Epithelial cell of prostate (primary cell): ENCODE data around the gene ELOVL7.
"Not testable (repeated sequence)": the region's sequence is repeated elsewhere in the genome, so short reads cannot be mapped to it uniquely, and the experiment has no call there.

ENCODE experiments used
- DNase-seq: peaks from one replicate; pipeline ENCODE4 v3.0.0-alpha.2; 2011; ENCODE audit warnings: low read depth, low spot score
- H3K27ac ChIP-seq: fragments of 450-650 bp; 2 replicates; pipeline ENCODE4 v1.5.1; 2017; ENCODE audit warnings: mild to moderate bottlenecking

ELOVL7 gene

DNA sequence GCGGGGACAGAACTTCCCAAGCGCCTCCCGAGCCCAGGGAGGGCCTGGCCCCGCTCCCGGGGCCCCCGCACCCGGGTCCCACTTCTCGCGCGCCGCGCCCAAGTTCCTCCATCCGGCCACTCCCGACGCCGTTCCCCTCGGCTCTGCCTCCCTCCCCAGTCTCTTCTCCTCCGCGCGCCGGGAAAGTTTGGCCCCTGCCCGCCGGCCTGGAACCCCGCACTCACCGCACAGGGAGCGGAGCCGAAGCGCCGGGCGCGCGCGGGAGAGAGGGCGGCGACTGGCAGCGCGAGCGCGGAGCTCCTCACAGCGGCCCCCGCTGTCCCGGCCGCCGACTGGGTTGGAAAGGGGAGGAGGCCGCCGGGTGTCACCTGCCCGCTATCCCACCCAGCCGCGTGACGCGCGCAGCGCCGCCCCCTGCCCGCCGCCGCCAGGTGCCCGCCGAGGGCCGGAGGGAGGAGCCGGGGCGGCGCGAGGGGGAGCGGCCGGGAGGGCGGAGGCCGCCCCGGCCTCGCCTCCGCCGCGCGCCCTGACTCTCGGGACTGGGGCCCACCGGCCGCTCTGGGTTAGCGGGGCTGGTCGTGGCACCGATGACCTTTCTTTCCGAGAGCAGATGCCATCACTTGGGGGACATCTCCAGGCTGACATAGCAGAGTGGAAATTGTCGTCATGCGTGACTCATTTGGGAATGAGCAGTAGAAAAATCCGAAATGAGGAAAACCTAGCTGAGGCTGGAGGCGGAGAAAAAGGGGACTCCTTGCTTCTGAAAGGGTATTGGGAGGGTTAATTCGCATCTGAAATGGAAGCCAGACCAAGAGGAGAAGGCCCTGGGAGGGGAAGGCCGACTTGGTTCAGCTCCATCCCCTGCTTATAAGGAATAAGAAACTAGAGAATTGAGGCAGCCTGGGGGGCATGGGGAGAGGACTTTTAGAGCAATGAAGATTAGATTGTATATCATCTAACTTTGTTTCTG lies at the start of gene ELOVL7:
TSS of gene ELOVL7 (minus strand) at position 334 of the 970 bp plus-strand sequence. CDS start 56,872 bp downstream, outside the sequence.
- peak within 1 kb of the TSS; percentile 49 for H3K27ac ChIP-seq
- peak; percentile 39 for DNase-seq

DNA sequence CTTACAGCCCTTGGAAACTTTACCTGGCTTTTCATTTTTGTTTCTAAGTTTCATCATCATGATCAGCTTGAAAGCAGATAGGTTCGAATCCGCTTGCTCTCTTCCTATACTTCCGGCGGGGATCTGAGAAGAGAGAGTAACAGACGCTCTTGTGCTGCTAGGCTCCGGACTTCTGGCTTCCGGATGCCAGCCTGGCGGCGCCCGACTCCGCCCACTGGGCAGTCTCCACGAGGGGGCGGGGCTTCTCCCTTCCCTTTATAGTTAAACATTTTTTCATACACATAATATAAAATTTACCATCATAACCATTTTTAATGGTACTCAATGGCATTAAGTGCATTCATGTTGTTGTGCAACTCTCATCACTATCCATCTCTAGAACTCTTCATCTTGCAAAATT lies 49.5 kb upstream of the ELOVL7 start:
- DNase-seq, result no peak
- no peak overlapping the region for H3K27ac ChIP-seq

DNA sequence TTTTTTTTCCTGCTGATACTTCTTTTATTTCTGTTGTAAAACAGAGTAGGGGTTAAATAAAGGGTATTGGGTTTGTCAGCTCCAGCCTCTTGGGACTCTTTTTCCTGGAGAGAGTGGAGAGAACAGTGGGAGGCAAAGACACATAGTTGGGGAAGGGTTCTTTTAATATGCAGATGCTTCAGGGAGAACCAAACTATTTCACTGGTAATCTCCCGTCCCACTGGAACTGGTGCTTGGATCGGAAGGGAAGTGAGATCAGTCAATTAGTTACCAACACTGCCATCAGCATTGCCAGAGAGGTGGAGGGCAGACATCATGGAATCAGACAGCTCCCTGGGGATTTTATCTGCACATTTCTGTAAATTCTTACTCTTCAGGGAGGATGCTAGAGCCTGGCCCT lies 47.6 kb upstream of the ELOVL7 start:
- no peak overlapping the region for H3K27ac ChIP-seq
- no peak for DNase-seq

DNA sequence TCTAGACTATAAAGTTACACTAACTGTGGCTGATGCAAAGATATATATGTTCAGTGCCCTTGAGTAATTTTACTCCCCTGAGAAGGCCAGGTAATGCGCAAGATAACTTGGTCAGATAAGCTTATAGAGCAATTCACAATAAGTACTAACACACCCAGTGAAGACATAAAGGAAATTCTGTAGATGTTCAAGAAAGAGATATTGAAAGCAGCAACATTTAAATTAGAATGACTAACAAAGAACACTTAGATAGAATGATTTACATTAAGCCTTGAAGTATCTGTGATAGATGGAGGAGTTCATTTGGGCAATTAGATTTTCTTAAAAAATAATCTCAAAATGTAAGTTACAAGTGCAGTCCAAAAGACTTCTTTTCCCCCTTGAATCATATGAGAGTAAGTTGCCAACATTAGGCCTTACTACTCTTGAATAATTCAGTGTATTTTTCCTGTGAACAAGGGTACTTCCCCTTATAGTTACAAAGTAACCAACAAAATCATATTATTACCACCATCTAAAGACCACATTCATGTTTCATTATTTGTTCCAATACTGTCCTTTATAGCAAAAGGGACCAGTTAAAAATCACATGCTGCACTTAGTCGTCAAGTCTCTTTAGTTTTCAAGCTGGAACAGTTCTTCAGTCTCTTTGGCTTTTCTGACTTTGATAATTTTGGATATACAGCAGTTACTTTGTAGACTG lies 44.4 kb upstream of the ELOVL7 start:
- no peak overlapping the region for H3K27ac ChIP-seq
- no peak for DNase-seq

DNA sequence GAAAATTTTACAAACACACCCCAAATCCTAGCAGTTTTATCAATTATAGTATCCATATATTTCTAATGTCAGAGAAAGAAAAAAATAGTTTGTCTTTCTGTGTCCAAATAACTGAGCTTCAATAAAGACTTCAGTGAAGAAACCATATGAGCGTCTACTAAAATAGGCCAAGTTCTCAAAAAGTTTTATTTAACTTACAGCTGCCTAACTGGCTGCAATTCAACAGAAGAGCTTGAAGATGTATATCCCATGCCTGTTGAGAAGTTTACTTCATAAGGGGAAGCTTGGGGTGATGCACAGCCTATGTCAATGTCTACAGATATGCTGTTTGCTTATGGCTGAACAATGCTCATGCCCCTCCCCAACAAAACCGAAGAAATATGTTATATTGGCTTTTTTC lies 43.7 kb upstream of the ELOVL7 start:
- H3K27ac ChIP-seq, result no peak overlapping the region
- no peak for DNase-seq

DNA sequence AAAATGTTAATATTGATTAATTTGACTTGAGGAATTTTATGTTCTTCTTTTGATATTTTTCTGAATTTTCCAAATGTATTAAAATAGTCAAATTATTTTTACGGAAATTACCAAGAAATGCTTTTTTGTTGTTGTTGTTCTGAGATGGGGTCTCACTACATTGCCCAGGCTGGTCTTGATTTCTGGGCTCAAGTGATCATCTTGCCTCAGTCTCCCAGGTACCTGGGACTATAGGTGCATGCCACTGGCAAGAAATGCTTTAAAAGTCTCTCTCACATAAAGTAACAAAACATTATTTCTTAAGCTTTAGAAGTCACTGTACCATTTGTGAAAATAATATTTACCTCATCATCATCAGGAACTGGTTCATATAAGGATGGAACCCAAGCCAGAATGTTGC lies 43.0 kb upstream of the ELOVL7 start:
- no peak overlapping the region for H3K27ac ChIP-seq
- no peak for DNase-seq

DNA sequence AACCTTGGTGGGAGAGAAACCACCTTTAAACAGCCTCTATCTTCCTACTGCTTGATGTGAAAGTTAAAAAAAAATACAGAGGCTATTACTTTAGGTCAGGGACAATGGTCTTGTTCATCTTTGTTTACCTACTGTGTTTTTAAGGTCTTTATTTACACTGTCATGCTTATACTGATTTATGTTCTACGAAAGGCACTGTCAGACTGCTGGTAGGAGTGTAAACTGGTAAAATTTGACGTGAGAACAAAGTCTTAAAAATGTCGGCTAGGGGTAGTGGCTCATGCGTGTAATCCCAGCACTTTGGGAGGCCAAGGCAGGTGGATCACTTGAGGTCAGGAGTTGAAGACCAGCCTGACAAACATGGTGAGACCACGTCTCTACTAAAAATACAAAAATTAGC lies 42.1 kb upstream of the ELOVL7 start:
- no peak overlapping the region for H3K27ac ChIP-seq
- DNase-seq, result no peak

DNA sequence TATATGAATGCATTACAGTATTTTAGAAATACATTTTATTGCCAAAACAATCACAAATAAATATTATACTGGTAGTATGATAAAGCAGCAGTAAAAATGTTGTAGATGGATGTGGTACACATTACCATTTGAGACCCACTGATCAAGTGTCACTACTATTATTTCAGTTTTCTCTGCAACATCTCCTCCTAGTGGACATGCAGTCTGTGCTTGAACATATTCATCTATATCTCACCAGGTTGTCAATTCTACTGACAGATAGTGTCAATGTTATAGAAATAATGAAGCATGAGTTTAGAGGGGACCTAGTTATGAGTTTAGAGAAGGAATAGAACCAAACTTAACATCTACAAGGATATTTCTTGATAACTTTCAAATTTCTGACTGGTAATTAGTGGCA lies 39.2 kb upstream of the ELOVL7 start:
- DNase-seq, result no peak
- H3K27ac ChIP-seq, result no peak overlapping the region

DNA sequence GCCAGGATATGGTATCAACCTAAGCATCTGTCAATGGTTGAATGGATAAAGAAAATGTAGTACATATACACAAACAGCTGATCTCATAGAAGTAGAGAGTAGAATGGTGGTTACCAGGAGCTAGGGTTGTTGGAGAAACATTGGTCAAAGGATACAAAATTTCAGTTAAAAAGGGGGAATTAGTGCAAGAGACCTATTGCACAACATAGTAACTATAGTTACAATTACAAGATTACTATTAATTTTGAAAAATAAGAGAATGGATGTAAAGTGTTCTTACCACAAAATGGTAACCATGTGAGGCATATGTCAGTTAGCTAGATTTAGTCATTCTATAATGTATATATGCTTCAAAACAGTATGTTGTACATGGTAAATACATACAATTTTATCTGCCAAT lies 28.8 kb upstream of the ELOVL7 start:
- no peak overlapping the region for H3K27ac ChIP-seq
- no peak for DNase-seq

DNA sequence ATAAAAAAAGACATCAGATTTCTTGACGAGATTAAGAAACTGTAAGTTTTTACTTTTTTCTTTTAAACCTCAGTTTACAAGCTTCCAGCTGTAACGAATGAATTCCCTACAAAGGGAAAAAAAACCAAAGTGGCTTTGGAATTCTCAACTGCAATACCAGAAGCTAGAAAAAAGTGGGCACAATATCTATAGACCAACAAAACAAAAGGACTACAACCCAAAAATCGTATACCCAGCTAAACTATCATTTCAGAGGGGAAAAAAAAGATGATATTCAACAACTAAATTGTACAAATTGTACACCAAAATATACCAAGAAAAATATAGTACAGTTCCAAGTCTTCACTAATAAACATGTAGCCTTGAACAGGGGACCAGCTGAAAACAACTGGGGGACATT lies 26.8 kb upstream of the ELOVL7 start:
- no peak overlapping the region for H3K27ac ChIP-seq
- DNase-seq, result no peak

DNA sequence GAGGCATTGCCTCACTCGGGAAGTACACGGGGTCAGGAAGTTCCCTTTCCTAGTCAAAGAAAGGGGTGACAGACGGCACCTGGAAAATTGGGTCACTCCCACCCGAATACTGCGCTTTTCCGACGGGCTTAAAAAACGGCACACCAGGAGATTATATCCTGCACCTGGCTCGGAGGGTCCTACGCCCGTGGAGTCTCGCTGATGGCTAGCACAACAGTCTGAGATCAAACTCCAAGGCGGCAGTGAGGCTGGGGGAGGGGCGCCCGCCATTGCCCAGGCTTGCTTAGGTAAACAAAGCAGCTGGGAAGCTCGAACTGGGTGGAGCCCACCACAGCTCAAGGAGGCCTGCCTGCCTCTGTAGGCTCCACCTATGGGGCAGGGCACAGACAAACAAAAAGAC lies 16.5 kb upstream of the ELOVL7 start:
- H3K27ac ChIP-seq, DNase-seq: not testable (repeated sequence)

DNA sequence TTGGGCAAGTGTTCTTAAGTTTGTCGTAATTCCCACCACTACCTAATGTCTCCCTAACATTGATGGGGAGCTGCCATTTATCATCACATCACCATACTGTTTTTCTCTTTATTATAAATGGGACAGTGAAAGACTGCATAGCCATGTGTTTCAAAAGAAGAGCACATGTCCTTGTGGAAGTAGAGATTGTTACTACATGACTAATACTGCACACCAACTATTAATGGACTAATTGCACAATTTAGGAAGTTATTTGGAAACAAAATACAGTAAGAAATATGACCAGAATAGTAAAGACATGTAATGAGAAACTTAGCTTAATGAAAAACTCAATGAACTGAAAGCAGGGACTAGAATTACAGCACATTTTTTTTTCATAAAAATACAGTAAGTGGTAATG lies 12.0 kb upstream of the ELOVL7 start:
- no peak overlapping the region for H3K27ac ChIP-seq
- peak; percentile 44 for DNase-seq

DNA sequence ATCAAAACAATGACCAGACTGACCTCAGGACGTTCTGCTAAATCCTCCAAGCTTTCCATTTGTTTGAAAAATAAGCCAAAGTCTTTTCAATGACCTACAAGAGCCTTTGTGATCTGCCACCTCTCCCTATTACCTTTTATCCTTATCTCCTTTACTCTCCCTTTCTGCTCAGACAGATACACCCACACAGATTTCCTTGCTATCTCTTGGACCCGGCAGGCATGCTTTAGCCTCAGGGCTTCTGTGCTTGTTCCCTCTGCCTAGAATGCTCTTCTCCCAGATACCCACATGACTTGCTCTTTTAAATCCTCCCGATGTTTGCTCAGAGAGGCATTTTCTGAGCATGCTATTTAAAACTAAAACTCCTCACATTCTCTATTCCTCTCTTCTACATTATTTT lies 8.9 kb upstream of the ELOVL7 start:
- H3K27ac ChIP-seq, result no peak overlapping the region
- no peak for DNase-seq

DNA sequence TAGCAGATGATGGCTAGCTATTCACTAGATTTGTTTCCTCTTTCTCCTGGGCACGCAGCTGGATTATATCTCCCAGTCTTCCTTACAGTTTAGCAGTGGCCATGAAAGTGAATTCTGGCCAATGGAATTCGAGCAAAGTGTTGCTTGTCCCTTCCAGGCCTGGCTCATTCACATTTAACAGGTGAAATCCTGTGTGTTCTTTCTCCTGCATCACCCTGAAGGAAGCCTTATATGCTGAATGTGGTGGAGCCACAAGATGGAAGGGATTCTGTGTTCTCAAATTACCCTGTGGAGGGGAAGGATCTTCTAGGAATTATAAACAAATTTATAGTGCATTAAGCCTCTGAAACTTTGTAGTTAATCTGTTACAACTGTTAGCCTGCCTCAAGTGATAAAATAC lies 8.2 kb upstream of the ELOVL7 start:
- no peak overlapping the region for H3K27ac ChIP-seq
- no peak for DNase-seq

DNA sequence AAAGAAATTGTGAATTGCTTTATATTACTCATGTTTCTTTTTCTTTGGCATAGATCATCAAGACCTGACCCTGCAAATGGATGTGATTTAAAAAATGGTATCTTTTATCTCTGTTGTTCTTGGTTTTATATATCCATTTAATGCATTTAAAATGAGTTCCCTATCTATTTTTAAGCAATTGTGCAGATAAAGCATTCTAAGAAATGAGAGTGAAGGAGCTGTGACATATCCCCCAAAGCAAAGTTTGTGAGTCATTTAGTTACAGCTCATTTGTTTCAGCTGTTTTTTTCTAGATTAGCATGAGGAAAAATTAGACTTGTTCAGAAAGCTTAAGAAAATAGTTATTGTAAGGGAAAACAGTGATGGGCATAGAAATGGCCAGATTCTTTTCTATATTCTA lies 7.6 kb upstream of the ELOVL7 start:
- no peak for DNase-seq
- H3K27ac ChIP-seq, result no peak overlapping the region

DNA sequence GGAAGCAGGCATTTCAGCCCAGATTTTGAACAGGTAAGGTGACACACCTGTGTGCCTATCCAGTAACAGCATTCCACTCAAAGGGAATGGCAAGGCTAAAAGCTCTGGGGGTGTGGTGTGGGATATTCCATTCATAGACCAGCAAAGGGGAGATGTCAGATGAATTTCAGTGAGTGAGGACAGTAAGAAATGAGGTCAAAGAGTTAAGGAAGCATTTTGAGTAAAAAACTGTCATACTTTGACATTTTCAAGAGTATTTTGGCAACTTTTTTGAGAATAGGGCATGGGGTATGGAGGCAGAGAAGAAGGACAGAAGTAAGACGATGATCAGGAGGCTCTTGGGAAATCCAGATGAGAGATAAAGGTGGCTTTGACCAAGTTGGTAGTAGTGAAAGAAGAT lies 2.2 kb upstream of the ELOVL7 start:
- no peak for DNase-seq
- no peak overlapping the region for H3K27ac ChIP-seq

DNA sequence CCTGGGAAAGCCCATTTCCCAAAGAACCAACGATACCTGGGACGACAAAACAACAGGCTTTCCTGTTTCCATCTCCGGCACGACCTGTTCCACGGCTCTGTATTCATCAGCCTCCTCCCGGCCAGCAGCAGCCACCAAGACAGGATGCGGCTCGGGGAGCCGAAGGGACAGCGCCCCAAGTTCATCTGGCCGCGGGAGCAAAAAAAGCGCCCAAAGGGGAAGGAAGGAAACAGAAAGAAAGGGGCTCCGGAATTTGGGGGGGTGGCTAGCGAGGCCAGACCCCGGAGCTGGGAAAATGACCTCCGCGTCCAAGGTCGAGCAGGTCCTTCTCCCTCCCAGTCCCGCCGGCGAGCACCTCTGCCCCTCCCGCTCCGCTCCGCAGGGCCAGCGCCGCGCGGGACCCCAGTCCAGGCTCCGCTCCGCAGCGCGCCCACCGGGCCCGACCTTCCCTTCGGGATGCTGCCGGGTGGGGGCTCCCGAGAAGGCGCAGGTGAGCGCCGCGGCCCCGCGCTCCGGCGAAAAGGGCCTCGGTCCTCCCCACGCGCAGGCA lies 608 bp downstream of the ELOVL7 start:
- no peak for DNase-seq
- peak overlapping the region; percentile 49 for H3K27ac ChIP-seq

DNA sequence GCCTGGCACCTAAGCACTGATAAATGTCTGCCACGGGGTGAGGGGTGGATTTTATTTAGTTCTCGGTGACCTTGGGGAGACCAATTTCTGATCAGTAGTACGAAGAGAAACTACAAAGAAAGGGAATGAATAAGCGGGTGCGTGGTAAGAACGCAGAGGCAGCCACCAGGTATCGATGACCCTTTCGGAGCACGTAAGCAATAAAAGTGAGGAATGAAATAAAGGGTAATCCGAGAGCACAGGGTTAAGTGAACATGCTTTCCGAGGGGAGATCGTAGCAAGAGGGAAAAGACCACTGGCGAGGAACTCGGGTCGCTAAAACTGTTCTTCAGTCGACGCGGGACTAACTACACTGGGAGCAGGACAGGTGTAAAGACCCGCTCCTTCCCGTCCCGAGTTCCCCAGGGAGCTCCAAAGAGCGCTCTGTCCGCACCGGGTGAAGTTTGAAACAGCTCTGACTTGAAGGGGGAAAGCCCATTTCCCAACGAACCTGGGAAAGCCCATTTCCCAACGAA lies 1.1 kb downstream of the ELOVL7 start:
- DNase-seq, result no peak
- H3K27ac ChIP-seq, result no peak overlapping the region

DNA sequence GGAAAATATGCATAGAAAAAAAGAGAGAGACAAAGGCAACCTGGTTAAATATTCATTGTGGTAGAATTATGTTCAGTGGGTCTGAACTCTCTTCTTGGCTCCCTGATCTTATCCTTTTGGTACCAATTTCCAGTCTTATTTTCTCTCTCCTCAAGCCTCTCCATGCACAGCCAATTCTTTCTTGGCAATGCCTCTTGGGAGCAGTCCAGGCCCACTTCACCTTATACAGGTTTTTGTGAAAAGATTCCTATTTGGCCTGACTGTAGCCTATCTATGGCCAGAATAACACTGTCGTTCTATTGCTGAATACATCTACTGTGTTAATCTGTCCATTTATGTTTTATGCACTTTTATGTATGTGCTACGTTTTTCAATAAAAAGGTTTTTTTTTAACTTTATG lies 2.7 kb downstream of the ELOVL7 start:
- H3K27ac ChIP-seq, result no peak overlapping the region
- DNase-seq, result no peak

DNA sequence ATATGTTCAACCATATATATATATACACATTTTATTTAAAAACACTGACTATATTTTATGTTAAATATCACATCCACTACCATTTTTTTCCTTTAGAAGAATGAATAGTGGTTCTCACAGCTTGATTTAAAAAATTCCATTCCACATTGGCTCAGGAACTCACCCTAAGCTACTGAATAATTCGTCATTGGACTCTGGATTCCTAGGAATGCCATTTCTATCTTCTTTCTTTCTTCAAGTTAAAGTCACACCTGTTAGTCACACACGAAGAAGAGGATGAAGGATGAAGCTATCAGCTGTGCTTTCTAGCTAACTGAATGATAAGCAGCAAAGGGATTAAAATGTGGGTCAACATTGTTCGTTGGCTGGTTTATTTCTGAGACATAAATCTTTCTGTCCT lies 7.9 kb downstream of the ELOVL7 start:
- DNase-seq, result no peak
- no peak overlapping the region for H3K27ac ChIP-seq

DNA sequence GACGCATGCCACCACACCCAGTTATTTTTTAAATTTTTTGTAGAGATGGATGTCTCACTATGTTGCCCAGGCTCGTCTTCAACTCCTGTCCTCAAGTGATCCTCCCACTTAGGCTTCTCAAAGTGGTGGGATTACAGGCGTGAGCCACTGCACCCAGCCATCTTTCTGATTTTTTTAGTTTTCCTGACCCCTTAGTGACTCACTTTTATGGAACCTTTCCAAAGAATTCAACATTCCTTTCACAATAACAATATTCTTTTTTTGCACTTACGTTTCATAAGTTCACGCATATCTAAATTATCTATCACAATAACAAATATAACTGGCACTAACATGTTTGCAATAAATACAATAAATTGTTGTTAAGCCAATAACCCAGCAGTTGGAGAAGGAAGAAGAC lies 8.5 kb downstream of the ELOVL7 start:
- H3K27ac ChIP-seq, result no peak overlapping the region
- no peak for DNase-seq
